ENCODE measurements around the gene CPT1C. TPM values are rescaled to one million over a fixed set of nuclear protein-coding genes. Genes with fewer than 3 reads are reported as not detected.
A peak's percentile ranks its signal among the peaks of the same experiment; 100 is the strongest.

Gene CPT1C
- total and polyA plus RNA-seq, 2 of the 4 experiments (the other 2 are of a cell fraction) = 14.2 to 56.1 TPM

- Histone ChIP-seq H2AFZ (replicated peaks; ENCODE audit: low read length, poor library complexity) (no peak overlapping the region), H2AK5ac (ENCODE audit: low read depth, low read length) (peak overlapping the region; percentile 47; the same call in 1 of the 2 replicates), H3K14ac (replicated peaks; ENCODE audit: low read depth, low read length) (no peak overlapping the region), H4K8ac (ENCODE audit: low read depth in 2 of 2, low read length in 2 of 2) (0 out of 4 replicates have a peak overlapping the region, but pooled peaks of 1 of the 2 experiments have one; percentile 13), H4K5ac (ENCODE audit: low read depth, low read length) (no peak overlapping the region), H2AK9ac (replicated peaks; ENCODE audit: low read depth, low read length, poor library complexity) (no peak overlapping the region), H4K20me1 (ENCODE audit: insufficient read depth, low read length) (no peaks in the 10 kb centered on the region), H3K9me1 (ENCODE audit: insufficient read depth, low read length) (0 out of 2 replicates have a peak, but pooled peaks cover 3% of the 10 kb centered on the region), H3K9ac (ENCODE audit: low read depth, low read length) (no peak overlapping the region), H3K79me1 (ENCODE audit: low read depth in 1 of 2, low read length in 2 of 2) (no peaks in the 10 kb centered on the region), H3K18ac (ENCODE audit: low read depth, low read length) (peak overlapping the region; percentile 27; the same call in 1 of the 2 replicates), H3K23ac (ENCODE audit: low read depth, low read length) (no peak overlapping the region), H2BK15ac (ENCODE audit: low read depth, low read length) (no peak overlapping the region), H3K4me2 (ENCODE audit: low read depth, low read length) (no peak overlapping the region), H3K4me3 (ENCODE audit: insufficient read depth, low read depth, low read length) (no peak overlapping the region), H4K91ac (ENCODE audit: insufficient read depth, low read depth, low read length) (no peak overlapping the region), H3K9me3 (ENCODE audit: control insufficient read depth, insufficient read depth, low read length) (peaks cover 8% of the 10 kb centered on the region), H2BK120ac (ENCODE audit: low read depth, low read length) (no peak overlapping the region), H3K4ac (ENCODE audit: low read depth, low read length) (0 out of 2 replicates have a peak overlapping the region, but pooled peaks have one; percentile 11), H2BK5ac (ENCODE audit: low read depth, low read length, poor library complexity, severe bottlenecking) (peak overlapping the region; percentile 20), H3K4me1 (ENCODE audit: control insufficient read depth, insufficient read depth, low read length) (peaks cover 7% of the 10 kb centered on the region), H3K27ac (ENCODE audit: insufficient read depth, low read length) (peak overlapping the region; percentile 29; the same call in 1 of the 2 replicates), H2BK20ac (ENCODE audit: low read depth, low read length) (peak overlapping the region; percentile 46; the same call in 1 of the 2 replicates), H3K27me3 (ENCODE audit: control insufficient read depth, insufficient read depth, low read length) (no peaks in the 10 kb centered on the region), H3K36me3 (ENCODE audit: control insufficient read depth, insufficient read depth, low read length) (no peaks in the 10 kb centered on the region), H3K56ac (ENCODE audit: extremely low read depth, insufficient read depth, low read length) (no peak overlapping the region)
- dilution Hi-C loops (cut with HindIII; ENCODE audit: low sequenced_read_pairs, unreplicated experiment) (no loop called here), intact Hi-C loops (cut with micrococcal nuclease) (no loop called here), in situ Hi-C loops (cut with MboI; ENCODE audit: low sequenced_read_pairs) (no loop called here)
- ATAC-seq (ENCODE audit: low read depth) (no peak), DNase-seq (no peak)
- POLR2A ChIA-PET (ENCODE audit: unreplicated experiment) = interaction anchor here (0.6 kb wide), 2 partner anchors 41 to 92 kb away, joined by 3 to 7 read pairs; no protein-coding TSS in a partner anchor
- no CpG with 5 or more reads among the region's 3 CpGs for WGBS, 2 experiments (ENCODE audit: extremely low coverage in 2 of 2, insufficient read length in 1 of 2)
- BruUV-seq (replicated peaks) = no TSS peak
- CTCF ChIA-PET = interaction anchor here (1.3 kb wide), 1 partner anchor 38 kb away, joined by 3 read pairs; no protein-coding TSS in a partner anchor
- TF ChIP-seq NFE2L2 (IDR thresholded peaks at IDR 0.05; ENCODE audit: low read depth, low read length) = no peak
- TF ChIP-seq CTCF (conservative IDR thresholded peaks at IDR 0.05; ENCODE audit: low read depth, low read length) = no peak
- no peak for TF ChIP-seq POLR2A (IDR thresholded peaks at IDR 0.05; ENCODE audit: low read depth, low read length)
- TF ChIP-seq CHD1 (IDR thresholded peaks at IDR 0.05; ENCODE audit: low read depth, low read length) = no peak
- no peak for TF ChIP-seq RAD21 (IDR thresholded peaks at IDR 0.05; ENCODE audit: low read length)
Measured at GRCh38 chr19:49755956-49756355, 65.0 kb downstream of the CPT1C start.
